IgD-negative memory B cell (primary cell): ENCODE measurements around the gene ADGRB2. TPM values are rescaled to one million over a fixed set of nuclear protein-coding genes. Genes with fewer than 3 reads are reported as not detected.

Source experiments
- H3K27ac Mint-ChIP-seq, 3 donors: one replicate each; pipeline ENCODE4 v1.8.0; 2020 to 2022; ENCODE audit warnings: mild to moderate bottlenecking in 3 of 3, mixed read lengths in 3 of 3, moderate library complexity in 1 of 3
- H3K27me3 Mint-ChIP-seq: one replicate; pipeline ENCODE4 v1.8.0; 2021; ENCODE audit warnings: mixed read lengths
- H3K36me3 Mint-ChIP-seq: one replicate; pipeline ENCODE4 v1.8.0; 2020; ENCODE audit warnings: mild to moderate bottlenecking, mixed read lengths
- H3K4me1 Mint-ChIP-seq, 3 donors: one replicate each; pipeline ENCODE4 v1.8.0; 2020 to 2022; ENCODE audit warnings: mixed read lengths in 3 of 3, mild to moderate bottlenecking in 1 of 3
- H3K4me3 Mint-ChIP-seq, 4 donors: one replicate each; pipeline ENCODE4 v1.8.0; 2020 to 2022; ENCODE audit warnings: mild to moderate bottlenecking in 4 of 4, mixed read lengths in 4 of 4, moderate library complexity in 3 of 4
- H3K9me3 Mint-ChIP-seq, 3 donors: one replicate each; pipeline ENCODE4 v1.8.0; 2020 to 2021; ENCODE audit warnings: mixed read lengths in 3 of 3, mild to moderate bottlenecking in 1 of 3
- polyA plus RNA-seq: library from polyadenylated mRNA; unstranded; fragments of 300-500 nt; fragmentation: Illumina TruSeq; gene quantifications from one replicate; pipeline ENCODE4 v1.2.3, GENCODE V29; 2021

Gene ADGRB2
- polyA plus RNA-seq, 1 donor from 2014 or later = 0.97 TPM

GRCh38 chr1:31756578-31756977 lies 7.6 kb downstream of the ADGRB2 start:
- Mint-ChIP-seq H3K9me3 (peaks cover 0 to 2% (median 0%) of the 10 kb centered on the region in 3 donors), H3K36me3 (peaks cover 3% of the 10 kb centered on the region), H3K4me3 (no peak overlapping the region), H3K27ac (no peak overlapping the region), H3K4me1 (peaks cover 3 to 6% (median 6%) of the 10 kb centered on the region in 3 donors), H3K27me3 (peaks cover 3% of the 10 kb centered on the region)

- peaks cover 0 to 2% (median 0%) of the 10 kb centered on the region in 3 donors for H3K9me3 Mint-ChIP-seq
- H3K4me3 Mint-ChIP-seq = no peak overlapping the region
- H3K27ac Mint-ChIP-seq = peak overlapping the region in 1 of 3 donors; percentile 90
- peaks cover 3% of the 10 kb centered on the region for H3K36me3 Mint-ChIP-seq
- peaks cover 6 to 11% (median 10%) of the 10 kb centered on the region in 3 donors for H3K4me1 Mint-ChIP-seq
- peaks cover 2% of the 10 kb centered on the region for H3K27me3 Mint-ChIP-seq
Measured at GRCh38 chr1:31755850-31756492, 8.2 kb downstream of the ADGRB2 start.

GRCh38 chr1:31755197-31755611 lies 8.9 kb downstream of the ADGRB2 start:
- Mint-ChIP-seq H3K27me3 (peaks cover 2% of the 10 kb centered on the region), H3K9me3 (peaks cover 0 to 2% (median 0%) of the 10 kb centered on the region in 3 donors), H3K27ac (peak overlapping the region in 1 of 3 donors; percentile 90), H3K4me1 (peaks cover 11 to 15% (median 15%) of the 10 kb centered on the region in 3 donors), H3K4me3 (no peak overlapping the region), H3K36me3 (peaks cover 3% of the 10 kb centered on the region)

GRCh38 chr1:31754397-31754796 lies 9.7 kb downstream of the ADGRB2 start:
- peaks cover 3% of the 10 kb centered on the region for H3K36me3 Mint-ChIP-seq
- peaks cover 3% of the 10 kb centered on the region for H3K27me3 Mint-ChIP-seq
- H3K9me3 Mint-ChIP-seq = peaks cover 0 to 2% (median 0%) of the 10 kb centered on the region in 3 donors
- peaks cover 11 to 19% (median 14%) of the 10 kb centered on the region in 3 donors for H3K4me1 Mint-ChIP-seq
- H3K4me3 Mint-ChIP-seq = no peak overlapping the region
- H3K27ac Mint-ChIP-seq = no peak overlapping the region

- peaks cover 11 to 19% (median 14%) of the 10 kb centered on the region in 3 donors for H3K4me1 Mint-ChIP-seq
- H3K36me3 Mint-ChIP-seq = peaks cover 3% of the 10 kb centered on the region
- H3K4me3 Mint-ChIP-seq = no peak overlapping the region
- peaks cover 0 to 2% (median 0%) of the 10 kb centered on the region in 3 donors for H3K9me3 Mint-ChIP-seq
- peak overlapping the region in 1 of 3 donors; percentile 28 for H3K27ac Mint-ChIP-seq
- H3K27me3 Mint-ChIP-seq = peaks cover 3% of the 10 kb centered on the region
Measured at GRCh38 chr1:31753707-31754349, 10.3 kb downstream of the ADGRB2 start.

- Mint-ChIP-seq H3K27ac (no peak overlapping the region), H3K27me3 (peaks cover 3% of the 10 kb centered on the region), H3K36me3 (peaks cover 3% of the 10 kb centered on the region), H3K4me1 (peaks cover 11 to 19% (median 14%) of the 10 kb centered on the region in 3 donors), H3K4me3 (no peak overlapping the region), H3K9me3 (peaks cover 0 to 2% (median 0%) of the 10 kb centered on the region in 3 donors)
Measured at GRCh38 chr1:31752952-31753475, 11.1 kb downstream of the ADGRB2 start.

- peaks cover 3% of the 10 kb centered on the region for H3K27me3 Mint-ChIP-seq
- peaks cover 12 to 22% (median 17%) of the 10 kb centered on the region in 3 donors for H3K4me1 Mint-ChIP-seq
- no peak overlapping the region for H3K4me3 Mint-ChIP-seq
- peaks cover 3% of the 10 kb centered on the region for H3K36me3 Mint-ChIP-seq
- no peak overlapping the region for H3K27ac Mint-ChIP-seq
- H3K9me3 Mint-ChIP-seq = peaks cover 0 to 2% (median 0%) of the 10 kb centered on the region in 3 donors
Measured at GRCh38 chr1:31752258-31752657, 11.9 kb downstream of the ADGRB2 start.

GRCh38 chr1:31751822-31752241 lies 12.3 kb downstream of the ADGRB2 start:
- H3K4me3 Mint-ChIP-seq = no peak overlapping the region
- H3K27me3 Mint-ChIP-seq = peaks cover 3% of the 10 kb centered on the region
- peaks cover 0 to 2% (median 0%) of the 10 kb centered on the region in 3 donors for H3K9me3 Mint-ChIP-seq
- H3K36me3 Mint-ChIP-seq = peaks cover 3% of the 10 kb centered on the region
- peaks cover 17 to 27% (median 21%) of the 10 kb centered on the region in 3 donors for H3K4me1 Mint-ChIP-seq
- no peak overlapping the region for H3K27ac Mint-ChIP-seq

- peak overlapping the region in 2 of 3 donors; percentile 61 to 87 for H3K27ac Mint-ChIP-seq
- peaks cover 3% of the 10 kb centered on the region for H3K27me3 Mint-ChIP-seq
- H3K4me1 Mint-ChIP-seq = peaks cover 22 to 30% (median 28%) of the 10 kb centered on the region in 3 donors
- H3K36me3 Mint-ChIP-seq = peaks cover 3% of the 10 kb centered on the region
- peak overlapping the region; percentile 2 to 67 (median 56) for H3K4me3 Mint-ChIP-seq
- peaks cover 0 to 2% (median 0%) of the 10 kb centered on the region in 3 donors for H3K9me3 Mint-ChIP-seq
Measured at GRCh38 chr1:31750858-31751510, 13.2 kb downstream of the ADGRB2 start.

- peak overlapping the region in 1 of 3 donors; percentile 87 for H3K27ac Mint-ChIP-seq
- no peaks in the 10 kb centered on the region for H3K9me3 Mint-ChIP-seq
- H3K36me3 Mint-ChIP-seq = peaks cover 3% of the 10 kb centered on the region
- peaks cover 2% of the 10 kb centered on the region for H3K27me3 Mint-ChIP-seq
- H3K4me1 Mint-ChIP-seq = peaks cover 25 to 35% (median 35%) of the 10 kb centered on the region in 3 donors
- H3K4me3 Mint-ChIP-seq = peak overlapping the region in 1 of 4 donors; percentile 66
Measured at GRCh38 chr1:31749785-31750735, 14.1 kb downstream of the ADGRB2 start.

- Mint-ChIP-seq H3K27me3 (peaks cover 4% of the 10 kb centered on the region), H3K4me1 (peaks cover 35 to 52% (median 44%) of the 10 kb centered on the region in 3 donors), H3K27ac (no peak overlapping the region), H3K36me3 (peaks cover 3% of the 10 kb centered on the region), H3K9me3 (no peaks in the 10 kb centered on the region), H3K4me3 (peak overlapping the region in 1 of 4 donors; percentile 9)
Measured at GRCh38 chr1:31748365-31748764, 15.8 kb downstream of the ADGRB2 start.

- Mint-ChIP-seq H3K4me3 (peak overlapping the region in 2 of 4 donors; percentile 47 to 54), H3K9me3 (no peaks in the 10 kb centered on the region), H3K36me3 (no peaks in the 10 kb centered on the region), H3K4me1 (peaks cover 37 to 54% (median 44%) of the 10 kb centered on the region in 3 donors), H3K27me3 (peaks cover 4% of the 10 kb centered on the region), H3K27ac (peak overlapping the region in 1 of 3 donors; percentile 21)
Measured at GRCh38 chr1:31747304-31747703, 16.8 kb downstream of the ADGRB2 start.

- Mint-ChIP-seq H3K4me1 (peaks cover 36 to 50% (median 41%) of the 10 kb centered on the region in 3 donors), H3K36me3 (no peaks in the 10 kb centered on the region), H3K27ac (peak overlapping the region in 2 of 3 donors; percentile 21 to 36), H3K4me3 (peak overlapping the region in 2 of 4 donors; percentile 60 to 82), H3K9me3 (no peaks in the 10 kb centered on the region), H3K27me3 (peaks cover 4% of the 10 kb centered on the region)
Measured at GRCh38 chr1:31746687-31747086, 17.5 kb downstream of the ADGRB2 start.
